ENCODE data around the gene VPS37C. TPM values are rescaled to one million over a fixed set of nuclear protein-coding genes. Genes with fewer than 3 reads are reported as not detected.

VPS37C gene
- polyA plus RNA-seq, 2 donors: 14.7 to 18.6 TPM

- H3K27me3 ChIP-seq (ENCODE audit: control insufficient read depth in 1 of 2, insufficient read depth in 2 of 2, low read length in 2 of 2): no peaks in the 10 kb centered on the region
- H3K36me3 ChIP-seq (ENCODE audit: control insufficient read depth in 2 of 2, insufficient read depth in 2 of 2, low read length in 1 of 2): no peaks in the 10 kb centered on the region
- H3K27ac ChIP-seq (ENCODE audit: low read depth in 2 of 2, low read length in 1 of 2): peak overlapping the region in 1 of 2 donors; percentile 3
- no peak overlapping the region for H3K4me3 ChIP-seq (ENCODE audit: low read depth in 1 of 2, low read length in 2 of 2)
- H3K4me1 ChIP-seq (ENCODE audit: control insufficient read depth in 2 of 2, insufficient read depth in 2 of 2, low read length in 1 of 2): peaks cover 3 to 11% of the 10 kb centered on the region in 2 donors
- peaks cover 0 to 2% of the 10 kb centered on the region in 2 donors for H3K9me3 ChIP-seq (ENCODE audit: control insufficient read depth in 2 of 2, insufficient read depth in 1 of 2, low read depth in 1 of 2, low read length in 1 of 2)
- 76 to 79% methylated on average over 13 of the region's 13 CpGs for WGBS, 2 donors
These were observed 77.6 kb downstream of the VPS37C start for GRCh38 chr11:61083601-61084147.

GRCh38 chr11:61082931-61083531 lies 78.2 kb downstream of the VPS37C start:
- Histone ChIP-seq H3K36me3 (ENCODE audit: control insufficient read depth in 2 of 2, insufficient read depth in 2 of 2, low read length in 1 of 2) (no peaks in the 10 kb centered on the region), H3K27me3 (ENCODE audit: control insufficient read depth in 1 of 2, insufficient read depth in 2 of 2, low read length in 2 of 2) (no peaks in the 10 kb centered on the region), H3K27ac (ENCODE audit: low read depth in 2 of 2, low read length in 1 of 2) (peak overlapping the region; percentile 3 to 17), H3K4me1 (ENCODE audit: control insufficient read depth in 2 of 2, insufficient read depth in 2 of 2, low read length in 1 of 2) (peaks cover 3 to 11% of the 10 kb centered on the region in 2 donors), H3K9me3 (ENCODE audit: control insufficient read depth in 2 of 2, insufficient read depth in 1 of 2, low read depth in 1 of 2, low read length in 1 of 2) (peaks cover 0 to 2% of the 10 kb centered on the region in 2 donors), H3K4me3 (ENCODE audit: low read depth in 1 of 2, low read length in 2 of 2) (no peak overlapping the region)
- WGBS, 2 donors: 79 to 81% methylated on average over 14 of the region's 14 CpGs

DNA sequence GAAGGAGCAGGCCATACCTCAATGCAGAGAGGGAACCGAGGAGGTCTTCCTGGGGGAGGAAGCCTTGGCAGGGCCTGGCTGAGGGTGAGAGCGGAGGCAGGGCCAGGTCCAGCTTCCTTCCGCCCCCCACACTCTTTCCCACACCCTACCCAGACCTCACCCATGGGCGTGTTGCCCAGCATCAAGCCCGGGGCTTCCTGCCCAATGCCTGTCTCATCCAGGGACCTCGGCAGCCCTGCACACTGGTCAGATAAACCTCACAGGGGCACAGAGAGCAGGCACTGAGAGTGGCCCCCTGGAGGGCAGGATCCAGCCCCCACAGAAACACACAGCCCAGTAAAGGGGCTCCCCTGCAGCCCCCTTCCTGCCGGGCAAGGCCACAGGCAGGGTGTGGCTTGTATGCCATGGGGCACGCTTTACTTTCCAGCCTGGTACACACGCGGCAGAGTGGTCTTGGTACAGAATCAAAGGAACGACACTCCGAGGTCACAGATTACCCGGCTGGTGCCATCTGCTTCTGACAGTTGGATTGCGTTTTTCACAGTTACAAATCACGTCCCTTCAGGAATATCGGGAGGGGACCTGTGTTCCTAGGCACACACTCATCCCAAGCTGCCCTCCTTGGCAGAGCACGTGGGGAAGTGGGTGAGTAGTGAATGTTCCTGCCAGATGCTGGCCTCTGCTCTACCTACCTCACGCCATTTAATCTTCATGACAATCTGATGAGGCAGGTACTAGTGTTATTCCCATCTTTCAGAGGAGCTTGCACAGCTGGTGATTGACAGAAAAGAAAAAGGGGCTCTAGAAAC lies 79.0 kb downstream of the VPS37C start:
- 36 to 59% methylated on average over 17 to 18 of the region's 18 CpGs for WGBS, 2 donors
- H3K4me3 ChIP-seq (ENCODE audit: low read depth in 1 of 2, low read length in 2 of 2): no peak overlapping the region
- H3K27ac ChIP-seq (ENCODE audit: low read depth in 2 of 2, low read length in 1 of 2): no peak overlapping the region
- H3K27me3 ChIP-seq (ENCODE audit: control insufficient read depth in 1 of 2, insufficient read depth in 2 of 2, low read length in 2 of 2): no peaks in the 10 kb centered on the region
- H3K36me3 ChIP-seq (ENCODE audit: control insufficient read depth in 2 of 2, insufficient read depth in 2 of 2, low read length in 1 of 2): no peaks in the 10 kb centered on the region
- peaks cover 3 to 11% of the 10 kb centered on the region in 2 donors for H3K4me1 ChIP-seq (ENCODE audit: control insufficient read depth in 2 of 2, insufficient read depth in 2 of 2, low read length in 1 of 2)
- H3K9me3 ChIP-seq (ENCODE audit: control insufficient read depth in 2 of 2, insufficient read depth in 1 of 2, low read depth in 1 of 2, low read length in 1 of 2): peaks cover 0 to 2% of the 10 kb centered on the region in 2 donors

DNA sequence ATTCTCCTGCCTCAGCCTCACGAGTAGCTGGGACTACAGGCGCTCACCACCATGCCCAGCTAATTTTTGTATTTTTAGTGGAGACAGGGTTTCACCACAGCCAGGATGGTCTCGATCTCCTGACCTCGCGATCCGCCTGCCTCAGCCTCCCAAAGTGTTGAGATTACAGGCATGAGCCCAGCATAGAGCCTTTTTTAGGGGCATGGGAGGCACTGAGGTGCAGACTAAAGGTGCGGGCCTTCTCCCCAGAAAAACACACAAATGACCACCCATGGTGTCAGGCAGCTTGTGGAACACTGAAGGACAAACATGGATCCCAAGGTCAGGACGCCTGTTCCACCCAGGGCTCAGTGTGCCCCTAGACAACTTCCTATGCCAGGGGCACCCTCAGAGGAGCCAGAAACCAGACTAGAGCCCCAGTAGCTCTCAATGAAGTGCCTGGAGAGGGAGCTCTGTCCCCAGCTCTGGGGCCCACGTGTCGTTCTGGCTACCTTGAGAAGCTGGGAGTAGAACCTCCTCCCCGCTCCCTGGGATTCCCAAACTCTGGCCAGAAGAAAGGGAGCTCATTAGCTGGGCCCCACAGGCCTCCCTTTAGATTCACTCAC lies 80.1 kb downstream of the VPS37C start:
- H3K9me3 ChIP-seq (ENCODE audit: control insufficient read depth in 2 of 2, insufficient read depth in 1 of 2, low read depth in 1 of 2, low read length in 1 of 2): peaks cover 0 to 2% of the 10 kb centered on the region in 2 donors
- 84 to 86% methylated on average over 11 of the region's 11 CpGs for WGBS, 2 donors
- no peaks in the 10 kb centered on the region for H3K36me3 ChIP-seq (ENCODE audit: control insufficient read depth in 2 of 2, insufficient read depth in 2 of 2, low read length in 1 of 2)
- H3K27me3 ChIP-seq (ENCODE audit: control insufficient read depth in 1 of 2, insufficient read depth in 2 of 2, low read length in 2 of 2): no peaks in the 10 kb centered on the region
- H3K27ac ChIP-seq (ENCODE audit: low read depth in 2 of 2, low read length in 1 of 2): no peak overlapping the region
- H3K4me3 ChIP-seq (ENCODE audit: low read depth in 1 of 2, low read length in 2 of 2): no peak overlapping the region
- H3K4me1 ChIP-seq (ENCODE audit: control insufficient read depth in 2 of 2, insufficient read depth in 2 of 2, low read length in 1 of 2): peaks cover 3 to 11% of the 10 kb centered on the region in 2 donors

DNA sequence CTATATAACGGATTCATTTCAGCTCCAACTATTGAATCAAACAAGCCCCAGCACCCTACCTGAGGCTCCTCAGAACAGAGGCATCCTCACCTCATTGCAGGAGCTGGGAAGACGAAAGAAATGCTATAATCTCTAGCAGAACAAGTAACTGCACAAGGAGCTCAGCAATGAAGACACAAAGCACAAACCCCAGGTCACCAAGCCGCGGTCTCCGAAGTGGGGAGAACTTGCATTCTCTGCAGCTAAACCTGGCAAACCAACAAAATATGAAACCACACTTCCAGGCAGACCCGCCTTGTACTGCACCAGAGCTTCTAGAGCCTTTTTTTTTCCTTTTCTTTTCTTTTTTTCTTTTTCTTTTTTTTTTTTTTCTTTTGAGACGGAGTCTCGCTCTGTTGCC lies 80.7 kb downstream of the VPS37C start:
- H3K36me3 ChIP-seq (ENCODE audit: control insufficient read depth in 2 of 2, insufficient read depth in 2 of 2, low read length in 1 of 2): no peaks in the 10 kb centered on the region
- H3K4me3 ChIP-seq (ENCODE audit: low read depth in 1 of 2, low read length in 2 of 2): no peak overlapping the region
- WGBS, 2 donors: 77 to 80% methylated on average over 8 of the region's 8 CpGs
- H3K27ac ChIP-seq (ENCODE audit: low read depth in 2 of 2, low read length in 1 of 2): no peak overlapping the region
- H3K9me3 ChIP-seq (ENCODE audit: control insufficient read depth in 2 of 2, insufficient read depth in 1 of 2, low read depth in 1 of 2, low read length in 1 of 2): peaks cover 0 to 2% of the 10 kb centered on the region in 2 donors
- H3K4me1 ChIP-seq (ENCODE audit: control insufficient read depth in 2 of 2, insufficient read depth in 2 of 2, low read length in 1 of 2): peaks cover 3 to 11% of the 10 kb centered on the region in 2 donors
- H3K27me3 ChIP-seq (ENCODE audit: control insufficient read depth in 1 of 2, insufficient read depth in 2 of 2, low read length in 2 of 2): no peaks in the 10 kb centered on the region

Other genes with a start within 250 kb of the VPS37C start
- 100 to 1,000 TPM in 1 of 2 donors, 10 to 100 TPM in 1; 68.4 to 112 TPM for gene TMEM109, start 247.3 kb downstream of the VPS37C start, polyA plus RNA-seq
- gene TMEM132A, start 237.0 kb downstream of the VPS37C start, polyA plus RNA-seq: 10 to 100 TPM in 1 of 2 donors, 1 to 10 TPM in 1; 8.1 to 37.4 TPM
- gene SLC15A3, start 209.2 kb downstream of the VPS37C start, polyA plus RNA-seq: 1 to 10 TPM; 6.5 to 9.7 TPM
- gene CD6, start 189.7 kb downstream of the VPS37C start, polyA plus RNA-seq: 1 to 10 TPM; 1.3 to 1.4 TPM
- gene CD5, start 58.9 kb downstream of the VPS37C start, polyA plus RNA-seq: under 1 TPM; 0.39 to 0.52 TPM
- gene PGA3, start 42.1 kb upstream of the VPS37C start, polyA plus RNA-seq: 10 to 100 TPM in 1 of 2 donors, 1 to 10 TPM in 1; 1.9 to 27.7 TPM
- gene PGA4, start 60.9 kb upstream of the VPS37C start, polyA plus RNA-seq: 1 to 10 TPM; 1.0 to 9.5 TPM
- 1 to 10 TPM in 1 of 2 donors, under 1 TPM in 1; 0.11 to 3.2 TPM for gene PGA5, start 79.7 kb upstream of the VPS37C start, polyA plus RNA-seq
- gene VWCE, start 133.9 kb upstream of the VPS37C start, polyA plus RNA-seq: under 1 TPM; 0.34 to 0.61 TPM
- 10 to 100 TPM; 51.3 to 78.7 TPM for gene DDB1, start 171.7 kb upstream of the VPS37C start, polyA plus RNA-seq
- 10 to 100 TPM; 23.9 to 42.5 TPM for gene TKFC, start 171.8 kb upstream of the VPS37C start, polyA plus RNA-seq
- 10 to 100 TPM; 11.4 to 20.4 TPM for gene CYB561A3, start 200.5 kb upstream of the VPS37C start, polyA plus RNA-seq
- gene TMEM138, start 200.9 kb upstream of the VPS37C start, polyA plus RNA-seq: 10 to 100 TPM; 24.4 to 32.9 TPM
- gene TMEM216, start 231.2 kb upstream of the VPS37C start, polyA plus RNA-seq: 10 to 100 TPM in 1 of 2 donors, 1 to 10 TPM in 1; 7.7 to 10.3 TPM

Data from esophagus (tissue), 2 donors.